GM12873 (cell line): ENCODE measurements around the gene ATF6.

ENCODE experiments used
- CTCF ChIP-seq: IDR thresholded peaks from 2 replicates; pipeline ENCODE4 v1.5.1; 2012; ENCODE audit warnings: low read depth, mild to moderate bottlenecking, moderate library complexity, low read length, control low read depth; ENCODE audit not compliant: insufficient read depth; ENCODE audit errors: missing control alignments

ATF6 gene

GRCh38 chr1:161730050-161730564 is 36.0 kb upstream of the ATF6 start:
- no peak for TF ChIP-seq CTCF

GRCh38 chr1:161731241-161731640 is 34.9 kb upstream of the ATF6 start:
- no peak for TF ChIP-seq CTCF

GRCh38 chr1:161731981-161732718 is 34.0 kb upstream of the ATF6 start:
- TF ChIP-seq CTCF: no peak

DNA sequence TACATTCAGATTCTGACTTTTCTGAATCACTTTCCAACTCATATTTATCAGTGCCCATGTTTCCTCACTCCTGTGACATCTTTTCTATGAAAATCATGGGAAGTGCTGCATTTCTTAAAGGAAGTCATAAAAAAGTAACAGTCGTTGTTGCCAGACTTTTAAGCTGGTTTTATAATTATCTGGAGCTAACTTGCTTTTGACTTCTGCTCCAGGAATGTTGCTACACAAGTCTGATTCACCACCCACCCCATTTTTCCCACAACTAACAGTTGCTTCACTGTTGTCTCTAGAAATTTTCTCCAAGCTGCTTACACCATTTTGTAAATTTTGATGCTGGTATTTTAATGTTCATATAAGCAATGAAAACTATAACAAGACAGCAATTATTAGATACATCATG is 32.6 kb upstream of the ATF6 start:
- TF ChIP-seq CTCF: no peak

DNA sequence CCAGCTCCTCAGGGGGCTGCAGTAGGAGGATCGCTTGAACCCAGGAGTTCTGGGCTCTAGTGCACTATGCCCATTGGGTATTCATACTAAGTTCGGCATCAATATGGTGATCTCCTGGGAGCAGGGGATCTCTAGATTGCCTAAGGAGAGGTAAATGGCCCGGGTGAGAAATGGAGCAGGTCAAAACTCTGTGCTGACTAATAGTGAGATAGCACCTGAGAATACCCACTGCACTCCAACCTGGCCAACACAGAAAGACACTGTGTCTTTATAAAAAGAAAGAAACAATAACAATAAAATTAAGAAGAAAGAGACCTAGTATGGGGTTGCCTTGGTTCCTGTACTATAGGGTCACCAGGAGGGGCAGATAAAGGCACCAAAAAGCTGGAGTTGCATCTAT is 30.3 kb upstream of the ATF6 start:
- TF ChIP-seq CTCF: no peak

DNA sequence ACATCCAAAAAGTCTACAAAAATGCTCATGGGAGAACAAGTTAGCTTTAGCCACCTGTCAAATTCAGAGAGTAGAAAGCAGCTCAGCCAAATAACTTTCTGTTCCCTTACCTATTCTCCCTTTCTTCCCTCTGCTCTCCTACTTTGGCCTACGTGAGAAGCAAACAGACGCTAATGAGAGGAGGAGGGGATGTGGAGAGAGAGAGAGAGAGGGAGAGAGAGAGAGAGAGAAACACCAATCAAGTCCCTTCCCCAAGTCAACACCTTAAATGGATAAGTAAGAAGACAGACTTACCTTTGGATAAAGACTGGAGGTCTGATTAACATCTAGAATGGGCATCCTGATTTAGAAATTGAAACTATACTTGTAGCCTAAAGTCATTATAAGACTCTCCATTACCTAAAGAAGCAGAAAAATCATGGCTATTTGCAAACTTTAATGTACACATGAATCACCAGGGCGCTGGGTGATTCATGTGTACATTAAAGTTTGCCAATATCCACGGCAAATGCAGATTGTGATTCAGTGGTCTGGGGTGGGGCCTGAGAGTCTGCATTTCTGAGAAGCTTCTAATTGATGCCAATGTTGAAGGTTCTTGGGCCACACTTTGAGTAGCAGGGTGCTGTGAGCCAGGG is 29.7 kb upstream of the ATF6 start:
- no peak for TF ChIP-seq CTCF

- TF ChIP-seq CTCF: no peak
These were observed 28.5 kb upstream of the ATF6 start for GRCh38 chr1:161737625-161738024.
